ENCODE data around the gene COG3.

DNA sequence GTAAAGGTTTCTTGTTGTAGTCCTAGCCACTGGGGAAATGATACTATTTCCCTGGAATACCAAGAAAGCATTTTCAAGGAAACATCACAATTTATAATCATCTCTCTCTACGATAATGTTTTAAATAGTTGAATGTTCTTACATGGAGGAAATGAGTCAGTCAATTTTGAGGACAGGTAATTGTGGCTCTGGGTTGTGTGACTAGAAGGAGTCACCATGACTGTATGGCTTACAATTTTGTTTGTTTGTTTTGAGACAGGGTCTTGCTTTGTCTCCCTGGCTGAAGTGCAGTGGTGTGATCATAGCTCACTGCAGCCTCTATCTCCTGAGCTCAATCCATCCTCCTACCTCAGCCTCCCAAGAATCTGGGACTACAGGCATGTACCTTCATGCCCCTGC is 47.4 kb downstream of the COG3 start:
- no peak for TF ChIP-seq EP300 (IDR thresholded peaks at IDR 0.05)
- TF ChIP-seq, protein P1, sequence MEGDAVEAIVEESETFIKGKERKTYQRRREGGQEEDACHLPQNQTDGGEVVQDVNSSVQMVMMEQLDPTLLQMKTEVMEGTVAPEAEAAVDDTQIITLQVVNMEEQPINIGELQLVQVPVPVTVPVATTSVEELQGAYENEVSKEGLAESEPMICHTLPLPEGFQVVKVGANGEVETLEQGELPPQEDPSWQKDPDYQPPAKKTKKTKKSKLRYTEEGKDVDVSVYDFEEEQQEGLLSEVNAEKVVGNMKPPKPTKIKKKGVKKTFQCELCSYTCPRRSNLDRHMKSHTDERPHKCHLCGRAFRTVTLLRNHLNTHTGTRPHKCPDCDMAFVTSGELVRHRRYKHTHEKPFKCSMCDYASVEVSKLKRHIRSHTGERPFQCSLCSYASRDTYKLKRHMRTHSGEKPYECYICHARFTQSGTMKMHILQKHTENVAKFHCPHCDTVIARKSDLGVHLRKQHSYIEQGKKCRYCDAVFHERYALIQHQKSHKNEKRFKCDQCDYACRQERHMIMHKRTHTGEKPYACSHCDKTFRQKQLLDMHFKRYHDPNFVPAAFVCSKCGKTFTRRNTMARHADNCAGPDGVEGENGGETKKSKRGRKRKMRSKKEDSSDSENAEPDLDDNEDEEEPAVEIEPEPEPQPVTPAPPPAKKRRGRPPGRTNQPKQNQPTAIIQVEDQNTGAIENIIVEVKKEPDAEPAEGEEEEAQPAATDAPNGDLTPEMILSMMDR (IDR thresholded peaks at IDR 0.05), result no peak
